Ishikawa (cell line): Measurements from ENCODE around the gene NECAB2.

Source experiments
- CEBPB ChIP-seq: IDR thresholded peaks from 2 replicates; pipeline ENCODE4 v1.6.1; 2012
- EGR1 ChIP-seq: IDR thresholded peaks from 2 replicates; pipeline ENCODE4 v1.6.1; 2012
- EP300 ChIP-seq: IDR thresholded peaks from 2 replicates; pipeline ENCODE4 v1.6.1; 2012; ENCODE audit warnings: borderline replicate concordance
- RAD21 ChIP-seq: IDR thresholded peaks from 2 replicates; pipeline ENCODE4 v1.6.1; 2012; ENCODE audit warnings: low read depth
- TAF1 ChIP-seq: IDR thresholded peaks from 2 replicates; pipeline ENCODE4 v1.6.1; 2012; ENCODE audit warnings: low read depth, mild to moderate bottlenecking
- TCF12 ChIP-seq: IDR thresholded peaks from 2 replicates; pipeline ENCODE4 v1.6.1; 2012; ENCODE audit warnings: low read depth
- YY1 ChIP-seq: IDR thresholded peaks from 2 replicates; pipeline ENCODE4 v1.6.1; 2012; ENCODE audit warnings: low read depth
- TF ChIP-seq, protein P1 (sequence below): IDR thresholded peaks from 2 replicates; pipeline ENCODE4 v1.6.1; 2012
- TF ChIP-seq, protein P2 (sequence below): IDR thresholded peaks from 2 replicates; pipeline ENCODE4 v1.6.1; 2012; ENCODE audit warnings: low read depth, mild to moderate bottlenecking

DNA sequence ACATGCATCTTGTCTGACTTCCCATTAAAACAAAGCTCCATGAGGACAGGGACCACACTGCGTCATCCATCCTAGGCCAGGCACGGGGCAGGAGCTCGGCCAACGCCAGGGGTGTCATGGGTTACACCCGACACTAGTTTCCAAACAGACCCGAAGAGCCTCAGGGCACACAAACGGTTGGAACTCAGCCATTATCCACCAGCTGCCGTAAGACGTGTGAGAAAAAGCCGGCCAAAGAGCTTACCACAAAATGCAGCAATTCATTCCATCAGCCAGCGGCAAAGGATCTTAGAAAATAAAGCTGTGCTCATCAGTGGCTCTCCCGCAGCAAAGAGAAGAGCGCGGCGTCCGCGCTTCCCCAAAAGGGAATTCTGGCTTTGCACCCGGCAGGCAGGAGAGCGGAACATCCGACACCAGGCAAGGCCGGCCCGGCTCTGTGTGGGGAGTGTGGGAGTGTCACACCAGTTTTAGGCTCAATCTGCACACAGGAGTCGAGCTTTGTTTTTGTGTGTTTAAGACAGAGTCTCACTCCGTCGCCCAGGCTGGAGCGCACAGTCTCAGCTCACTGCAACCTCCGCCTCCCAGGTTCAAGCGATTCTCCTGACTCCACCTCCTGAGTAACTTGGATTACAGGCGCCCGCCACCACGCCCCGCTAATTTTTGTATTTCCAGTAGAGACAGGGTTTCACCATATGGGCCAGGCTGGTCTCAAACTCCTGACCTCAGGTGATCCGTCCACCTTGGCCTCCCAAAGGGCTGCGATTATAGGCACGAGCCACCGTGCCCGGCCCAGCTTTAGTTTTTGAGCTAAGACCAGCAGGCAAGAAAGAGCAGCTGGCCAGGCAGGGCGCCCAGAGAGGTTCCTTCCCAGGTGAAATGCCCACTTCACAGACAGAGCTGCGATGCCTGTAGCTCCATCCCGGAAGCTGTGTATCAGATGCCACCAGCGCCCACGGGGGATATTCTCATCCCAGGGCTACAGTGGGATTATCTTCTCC is 73.1 kb downstream of the NECAB2 start:
- TF ChIP-seq CEBPB, result no peak
- no peak for TF ChIP-seq EP300
- TF ChIP-seq, protein P1, sequence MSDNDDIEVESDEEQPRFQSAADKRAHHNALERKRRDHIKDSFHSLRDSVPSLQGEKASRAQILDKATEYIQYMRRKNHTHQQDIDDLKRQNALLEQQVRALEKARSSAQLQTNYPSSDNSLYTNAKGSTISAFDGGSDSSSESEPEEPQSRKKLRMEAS, result no peak
- TF ChIP-seq EGR1, result no peak
- no peak for TF ChIP-seq TAF1
- TF ChIP-seq RAD21, result no peak
- TF ChIP-seq YY1, result no peak
- no peak for TF ChIP-seq TCF12
- TF ChIP-seq, protein P2, sequence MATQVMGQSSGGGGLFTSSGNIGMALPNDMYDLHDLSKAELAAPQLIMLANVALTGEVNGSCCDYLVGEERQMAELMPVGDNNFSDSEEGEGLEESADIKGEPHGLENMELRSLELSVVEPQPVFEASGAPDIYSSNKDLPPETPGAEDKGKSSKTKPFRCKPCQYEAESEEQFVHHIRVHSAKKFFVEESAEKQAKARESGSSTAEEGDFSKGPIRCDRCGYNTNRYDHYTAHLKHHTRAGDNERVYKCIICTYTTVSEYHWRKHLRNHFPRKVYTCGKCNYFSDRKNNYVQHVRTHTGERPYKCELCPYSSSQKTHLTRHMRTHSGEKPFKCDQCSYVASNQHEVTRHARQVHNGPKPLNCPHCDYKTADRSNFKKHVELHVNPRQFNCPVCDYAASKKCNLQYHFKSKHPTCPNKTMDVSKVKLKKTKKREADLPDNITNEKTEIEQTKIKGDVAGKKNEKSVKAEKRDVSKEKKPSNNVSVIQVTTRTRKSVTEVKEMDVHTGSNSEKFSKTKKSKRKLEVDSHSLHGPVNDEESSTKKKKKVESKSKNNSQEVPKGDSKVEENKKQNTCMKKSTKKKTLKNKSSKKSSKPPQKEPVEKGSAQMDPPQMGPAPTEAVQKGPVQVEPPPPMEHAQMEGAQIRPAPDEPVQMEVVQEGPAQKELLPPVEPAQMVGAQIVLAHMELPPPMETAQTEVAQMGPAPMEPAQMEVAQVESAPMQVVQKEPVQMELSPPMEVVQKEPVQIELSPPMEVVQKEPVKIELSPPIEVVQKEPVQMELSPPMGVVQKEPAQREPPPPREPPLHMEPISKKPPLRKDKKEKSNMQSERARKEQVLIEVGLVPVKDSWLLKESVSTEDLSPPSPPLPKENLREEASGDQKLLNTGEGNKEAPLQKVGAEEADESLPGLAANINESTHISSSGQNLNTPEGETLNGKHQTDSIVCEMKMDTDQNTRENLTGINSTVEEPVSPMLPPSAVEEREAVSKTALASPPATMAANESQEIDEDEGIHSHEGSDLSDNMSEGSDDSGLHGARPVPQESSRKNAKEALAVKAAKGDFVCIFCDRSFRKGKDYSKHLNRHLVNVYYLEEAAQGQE, result no peak
